ENCODE data around the gene NEK11. TPM values are rescaled to one million over a fixed set of nuclear protein-coding genes. Genes with fewer than 3 reads are reported as not detected.

Gene NEK11, protein sequence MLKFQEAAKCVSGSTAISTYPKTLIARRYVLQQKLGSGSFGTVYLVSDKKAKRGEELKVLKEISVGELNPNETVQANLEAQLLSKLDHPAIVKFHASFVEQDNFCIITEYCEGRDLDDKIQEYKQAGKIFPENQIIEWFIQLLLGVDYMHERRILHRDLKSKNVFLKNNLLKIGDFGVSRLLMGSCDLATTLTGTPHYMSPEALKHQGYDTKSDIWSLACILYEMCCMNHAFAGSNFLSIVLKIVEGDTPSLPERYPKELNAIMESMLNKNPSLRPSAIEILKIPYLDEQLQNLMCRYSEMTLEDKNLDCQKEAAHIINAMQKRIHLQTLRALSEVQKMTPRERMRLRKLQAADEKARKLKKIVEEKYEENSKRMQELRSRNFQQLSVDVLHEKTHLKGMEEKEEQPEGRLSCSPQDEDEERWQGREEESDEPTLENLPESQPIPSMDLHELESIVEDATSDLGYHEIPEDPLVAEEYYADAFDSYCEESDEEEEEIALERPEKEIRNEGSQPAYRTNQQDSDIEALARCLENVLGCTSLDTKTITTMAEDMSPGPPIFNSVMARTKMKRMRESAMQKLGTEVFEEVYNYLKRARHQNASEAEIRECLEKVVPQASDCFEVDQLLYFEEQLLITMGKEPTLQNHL
- 15.2 TPM for total RNA-seq

DNA sequence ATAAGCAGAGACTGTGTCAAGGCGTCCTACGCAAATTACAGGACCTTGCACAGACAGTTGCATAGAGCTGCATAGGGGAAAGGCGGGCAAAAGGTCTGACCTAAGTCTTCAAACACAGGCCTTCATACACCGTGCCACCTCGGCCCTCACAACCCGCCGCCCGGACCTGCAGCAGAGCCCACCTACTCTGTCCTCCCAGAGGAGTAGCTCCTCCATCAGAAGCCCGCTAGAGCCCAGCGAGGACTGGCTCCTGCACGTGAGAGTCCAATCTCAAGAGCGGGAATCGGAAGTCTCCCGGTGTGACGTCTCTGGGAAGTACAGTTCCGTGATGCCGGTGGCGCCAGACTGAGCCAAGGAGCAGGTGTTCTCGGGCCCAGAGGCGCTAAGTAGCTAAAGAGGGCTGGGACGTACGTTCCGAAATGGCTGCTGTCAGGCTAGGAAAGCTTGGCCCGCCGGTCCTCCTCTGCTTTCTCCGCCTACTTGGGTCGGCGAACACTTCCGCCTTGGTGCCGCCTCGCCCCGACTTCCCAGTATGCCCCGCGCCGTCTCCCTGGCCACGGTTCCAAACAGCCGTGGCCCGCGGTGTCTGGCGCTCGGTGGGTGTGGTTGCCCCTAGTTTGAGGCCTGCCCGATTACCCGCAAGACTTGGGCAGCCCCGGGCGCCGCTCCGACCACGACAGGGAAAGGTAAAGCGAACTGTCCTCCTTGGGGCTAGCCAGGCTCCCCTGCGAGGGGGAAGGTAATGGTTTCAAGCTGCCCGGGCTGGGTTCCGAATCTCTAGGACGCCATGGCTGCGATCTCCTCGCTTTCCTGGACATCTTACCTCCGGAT lies at the start of gene NEK11, which contains the start of gene ASTE1:
NEK11 (plus strand) TSS at position 557 of the 831 bp plus-strand sequence. CDS start 2,832 bp downstream, outside the sequence.
ASTE1 (minus strand) TSS at position 505 of the 831 bp plus-strand sequence. CDS start 1,519 bp downstream, outside the sequence.

DNA sequence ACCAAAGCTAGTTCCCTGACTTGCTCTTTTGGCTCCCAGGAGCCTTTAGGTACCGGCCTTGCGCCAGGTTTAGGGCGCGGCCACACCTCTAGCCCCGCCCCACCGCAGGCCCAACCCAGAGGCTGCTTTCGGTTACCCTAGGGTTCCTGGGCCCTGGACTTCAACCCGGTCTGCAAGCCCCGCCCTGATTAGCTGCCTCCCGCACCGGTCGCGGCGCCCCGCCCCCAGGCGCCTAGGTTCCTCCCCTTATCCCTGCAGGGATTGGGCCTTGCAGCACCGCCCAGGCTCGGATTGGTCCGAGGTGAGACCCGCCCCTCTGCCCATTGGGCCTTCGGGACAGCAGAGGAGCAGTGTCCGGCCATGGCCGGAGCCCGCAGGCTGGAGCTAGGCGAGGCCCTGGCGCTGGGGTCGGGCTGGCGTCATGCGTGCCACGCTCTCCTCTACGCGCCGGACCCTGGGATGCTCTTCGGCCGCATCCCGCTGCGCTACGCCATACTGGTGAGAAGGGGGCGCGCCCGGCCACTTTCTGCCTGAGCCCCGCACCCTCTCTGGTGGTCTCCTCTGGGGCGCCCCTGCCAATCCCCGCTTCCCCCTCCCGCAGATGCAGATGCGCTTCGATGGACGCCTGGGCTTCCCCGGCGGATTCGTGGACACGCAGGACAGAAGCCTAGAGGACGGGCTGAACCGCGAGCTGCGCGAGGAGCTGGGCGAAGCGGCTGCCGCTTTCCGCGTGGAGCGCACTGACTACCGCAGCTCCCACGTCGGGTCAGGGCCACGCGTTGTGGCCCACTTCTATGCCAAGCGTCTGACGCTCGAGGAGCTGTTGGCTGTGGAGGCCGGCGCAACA lies 355.0 kb downstream of the NEK11 start, which contains the start of gene NUDT16:
NUDT16 (plus strand) TSS at position 330 of the 847 bp plus-strand sequence; CDS start at position 361, 31 bp downstream.

Small RNA genes lying within 50 kb of the gene (small RNA-seq; reads per million reads assigned to genes)
- not detected for gene RNU6-726P (ENCODE audit: low replicate concordance)

Other genes with a start within 250 kb of the NEK11 start
- 111 TPM for gene ATP2C1, start 132.8 kb upstream of the NEK11 start, total RNA-seq
- 9.5 TPM for gene ASTE1, start 52 bp upstream of the NEK11 start, total RNA-seq